GM18526 (cell line): ENCODE results near the gene GPRC5C.

ENCODE experiments used
- POLR2A ChIP-seq: IDR thresholded peaks from 3 replicates; pipeline ENCODE4 v1.6.1; 2011; ENCODE audit not compliant: insufficient read length; ENCODE audit errors: extremely low read depth

Gene GPRC5C

DNA sequence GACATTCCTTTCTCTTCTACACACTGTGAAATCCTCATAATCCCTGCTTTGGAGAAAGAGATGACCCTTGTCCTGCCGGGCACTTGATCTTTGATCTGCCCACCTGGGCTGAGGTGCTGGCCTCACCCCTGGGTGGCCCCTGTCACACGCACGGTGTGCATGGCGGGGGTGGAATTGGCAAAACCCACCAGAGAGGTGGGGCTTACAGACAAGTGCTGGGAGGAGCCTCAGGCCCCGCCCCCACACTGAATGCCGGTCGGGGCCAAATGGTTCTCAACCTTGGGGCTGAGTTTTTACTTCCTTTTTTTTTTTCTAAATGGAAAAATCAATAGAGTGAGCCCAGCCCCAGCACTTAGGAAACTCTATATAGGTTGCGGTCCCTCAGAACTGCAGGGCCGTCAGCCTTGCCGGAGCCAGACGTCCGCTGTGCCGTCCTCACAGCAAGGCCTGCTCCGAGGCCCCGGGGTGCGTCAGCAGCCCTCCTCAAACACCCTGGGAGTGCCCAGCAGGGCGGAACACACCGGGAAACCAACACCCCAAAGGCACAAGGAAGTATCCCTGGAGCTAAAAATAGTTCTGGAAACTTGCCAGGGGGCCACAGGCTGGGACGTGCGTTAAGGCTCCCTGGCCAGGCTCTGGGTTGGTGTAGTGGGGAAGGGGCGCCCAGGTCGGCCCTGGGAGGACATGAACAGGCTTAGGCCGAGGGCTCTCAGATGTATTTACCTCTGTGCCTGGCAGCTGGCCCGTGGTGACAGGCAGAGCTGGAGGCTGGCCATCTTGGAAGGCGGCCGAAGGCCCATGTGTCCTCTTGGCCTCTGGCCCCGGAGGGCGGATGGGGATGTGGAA is 11.0 kb downstream of the GPRC5C start:
- TF ChIP-seq POLR2A: peak; percentile 37

DNA sequence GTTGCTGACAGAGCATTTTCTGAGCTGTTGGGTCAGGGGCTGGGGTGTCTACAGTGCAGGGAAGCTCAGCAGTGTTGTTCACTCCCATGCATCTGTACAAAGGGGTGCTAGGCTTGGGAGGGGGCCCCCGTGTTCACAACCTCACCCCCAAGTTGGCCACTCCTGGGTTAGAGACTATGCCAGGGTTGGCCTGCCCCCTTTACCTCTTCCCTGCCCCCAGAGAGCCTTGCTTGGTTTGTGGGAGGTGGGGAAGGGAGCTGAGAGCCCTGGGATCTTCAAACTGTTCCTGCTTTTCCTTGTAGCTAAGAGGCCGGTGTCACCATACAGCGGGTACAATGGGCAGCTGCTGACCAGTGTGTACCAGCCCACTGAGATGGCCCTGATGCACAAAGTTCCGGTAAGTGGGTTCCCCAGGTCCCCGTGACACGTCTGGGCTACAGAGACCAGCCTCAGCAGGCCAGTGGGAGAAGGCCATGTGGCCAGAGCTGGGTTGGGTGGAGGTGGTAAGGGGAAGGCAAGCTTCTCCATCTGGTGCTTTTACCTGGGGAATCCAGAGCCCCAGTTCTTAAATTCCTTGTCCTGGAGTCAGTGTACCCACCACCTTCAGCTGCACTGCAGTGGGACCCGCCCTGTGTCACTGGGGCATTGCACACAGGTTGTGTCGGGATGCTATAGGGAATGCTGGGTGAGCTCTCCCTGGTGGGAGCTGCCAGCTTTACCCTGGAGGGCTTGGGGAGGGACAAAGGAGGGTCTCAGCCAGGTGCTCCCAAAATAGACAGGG is 11.8 kb downstream of the GPRC5C start:
- TF ChIP-seq POLR2A: no peak

DNA sequence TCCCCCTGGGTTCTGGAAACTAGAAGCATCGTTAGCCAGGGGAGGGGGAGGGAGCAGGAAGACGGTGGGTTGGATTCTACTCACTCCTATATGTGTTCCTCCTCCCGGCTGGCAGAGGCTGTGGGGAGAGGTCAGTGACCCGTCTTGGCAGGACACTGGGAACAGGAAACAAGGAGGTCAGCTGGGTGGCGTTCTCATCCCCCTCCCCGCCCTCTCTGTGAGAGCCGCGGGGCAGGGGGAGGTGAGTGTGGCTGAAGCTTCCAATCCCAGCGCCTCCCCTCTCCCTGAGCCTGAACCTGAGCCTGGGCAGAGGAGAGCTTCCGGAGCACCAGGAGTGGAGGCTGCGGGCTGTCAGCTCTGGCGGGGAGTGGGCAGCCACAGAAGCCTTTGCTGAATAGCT is 12.5 kb downstream of the GPRC5C start:
- no peak for TF ChIP-seq POLR2A

DNA sequence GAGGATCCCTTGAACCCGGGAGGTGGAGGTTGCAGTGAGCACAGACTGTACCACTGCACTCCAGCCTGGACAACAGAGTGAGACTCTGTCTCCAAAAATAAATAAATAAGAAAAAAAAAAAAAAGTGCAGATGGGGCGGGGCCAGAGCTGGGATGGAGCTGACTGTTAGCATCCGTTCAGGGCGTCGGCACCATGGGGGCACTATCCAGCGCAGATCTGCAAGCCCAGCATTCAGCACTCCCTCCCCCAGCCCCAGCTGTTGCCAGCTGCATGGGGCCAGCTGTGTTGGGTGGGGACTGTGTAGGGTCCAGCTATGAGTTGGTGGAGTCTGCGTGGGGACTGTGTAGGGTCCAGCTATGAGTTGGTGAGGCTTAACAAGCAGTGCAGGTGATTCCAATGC is 13.3 kb downstream of the GPRC5C start:
- TF ChIP-seq POLR2A: no peak

- TF ChIP-seq POLR2A: no peak
These were observed 14.9 kb downstream of the GPRC5C start for GRCh38 chr17:74446551-74447500.

DNA sequence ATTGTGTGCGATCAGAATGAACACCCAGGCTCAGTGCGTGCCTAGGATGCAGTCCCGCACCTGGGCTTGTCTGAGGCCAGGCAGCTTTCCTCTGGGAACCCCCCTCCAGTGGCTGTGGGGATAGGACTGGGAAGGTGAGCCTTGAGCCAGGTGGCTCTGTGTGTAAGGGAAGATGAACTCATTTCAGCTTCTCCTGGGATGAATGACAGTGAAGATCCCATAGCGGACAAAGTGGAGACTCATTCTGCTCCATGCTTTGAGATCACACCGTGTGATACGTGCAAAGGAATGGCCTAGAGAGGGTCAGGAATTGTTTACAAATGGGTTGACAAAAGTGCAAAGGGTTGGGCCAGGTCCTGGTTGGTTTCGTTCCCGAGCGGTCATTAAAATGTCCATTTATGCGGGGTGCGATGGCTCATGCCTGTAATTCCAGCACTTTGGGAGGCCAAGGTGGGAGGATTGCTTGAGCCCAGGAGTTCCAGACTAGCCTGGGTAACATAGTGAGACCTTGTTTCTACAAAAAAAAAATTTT is 15.8 kb downstream of the GPRC5C start:
- TF ChIP-seq POLR2A: no peak

DNA sequence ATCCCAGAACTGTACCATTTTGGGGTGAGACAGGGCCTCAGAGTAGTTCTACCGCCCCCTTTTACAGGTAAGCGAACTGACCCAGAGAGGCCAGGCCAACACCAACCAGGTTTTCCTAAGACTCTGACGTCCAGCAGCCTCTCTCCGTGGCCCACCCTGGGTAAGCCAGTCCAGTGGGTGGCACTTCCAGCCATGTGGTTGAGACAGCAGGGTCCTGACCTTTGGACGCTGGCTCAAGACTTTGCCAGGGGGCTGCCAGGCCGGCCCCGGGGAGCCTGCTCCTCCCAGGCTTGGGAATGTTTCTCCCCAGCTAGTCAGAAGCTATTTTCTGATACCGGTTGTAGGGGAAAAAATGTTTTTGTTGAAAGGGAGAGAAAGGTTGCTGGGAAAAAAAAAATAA is 16.9 kb downstream of the GPRC5C start:
- no peak for TF ChIP-seq POLR2A

DNA sequence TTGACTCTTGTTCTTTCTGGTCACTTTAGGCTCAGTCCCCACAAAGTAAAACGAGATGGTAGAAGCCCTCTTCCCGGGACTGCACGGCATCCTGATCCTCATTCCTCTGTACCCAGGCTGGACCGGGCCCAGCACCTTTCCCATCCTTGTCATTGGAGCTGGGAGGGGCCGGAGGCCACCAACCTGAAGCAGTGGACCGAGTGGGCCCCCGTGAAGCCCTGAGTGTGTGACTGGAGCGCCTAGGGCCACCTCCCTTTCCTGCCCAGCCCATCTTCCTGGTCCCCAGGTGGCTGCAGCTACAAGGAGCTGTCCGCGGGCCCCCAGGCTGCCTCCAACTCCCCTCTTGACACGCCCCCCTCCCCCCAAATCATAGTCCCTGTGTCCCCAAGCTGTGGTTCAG is 17.4 kb downstream of the GPRC5C start:
- TF ChIP-seq POLR2A: no peak

DNA sequence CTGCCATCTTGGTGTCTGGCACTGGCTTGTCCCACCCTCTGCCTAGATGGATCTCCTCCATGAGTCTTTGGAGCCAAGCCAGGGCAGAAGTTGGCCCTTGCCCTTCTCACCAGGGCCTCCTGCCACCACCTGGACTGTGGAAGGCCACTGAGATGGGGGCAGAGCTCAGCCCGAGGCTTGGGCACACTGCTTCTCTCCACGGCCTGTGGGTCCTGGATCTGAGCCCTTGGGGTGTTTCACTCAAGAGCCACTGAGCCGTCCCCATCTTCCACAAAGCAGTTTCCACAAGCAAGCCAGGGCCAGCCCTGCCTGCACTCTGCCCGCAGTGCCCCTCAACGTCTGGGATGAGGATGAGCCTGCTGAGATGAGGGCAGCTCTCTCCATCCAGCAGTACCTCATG is 17.9 kb downstream of the GPRC5C start:
- no peak for TF ChIP-seq POLR2A

GRCh38 chr17:74450231-74450630 is 18.3 kb downstream of the GPRC5C start:
- no peak for TF ChIP-seq POLR2A

GRCh38 chr17:74450925-74451403 is 19.1 kb downstream of the GPRC5C start:
- no peak for TF ChIP-seq POLR2A

GRCh38 chr17:74451557-74451956 is 19.7 kb downstream of the GPRC5C start:
- no peak for TF ChIP-seq POLR2A

DNA sequence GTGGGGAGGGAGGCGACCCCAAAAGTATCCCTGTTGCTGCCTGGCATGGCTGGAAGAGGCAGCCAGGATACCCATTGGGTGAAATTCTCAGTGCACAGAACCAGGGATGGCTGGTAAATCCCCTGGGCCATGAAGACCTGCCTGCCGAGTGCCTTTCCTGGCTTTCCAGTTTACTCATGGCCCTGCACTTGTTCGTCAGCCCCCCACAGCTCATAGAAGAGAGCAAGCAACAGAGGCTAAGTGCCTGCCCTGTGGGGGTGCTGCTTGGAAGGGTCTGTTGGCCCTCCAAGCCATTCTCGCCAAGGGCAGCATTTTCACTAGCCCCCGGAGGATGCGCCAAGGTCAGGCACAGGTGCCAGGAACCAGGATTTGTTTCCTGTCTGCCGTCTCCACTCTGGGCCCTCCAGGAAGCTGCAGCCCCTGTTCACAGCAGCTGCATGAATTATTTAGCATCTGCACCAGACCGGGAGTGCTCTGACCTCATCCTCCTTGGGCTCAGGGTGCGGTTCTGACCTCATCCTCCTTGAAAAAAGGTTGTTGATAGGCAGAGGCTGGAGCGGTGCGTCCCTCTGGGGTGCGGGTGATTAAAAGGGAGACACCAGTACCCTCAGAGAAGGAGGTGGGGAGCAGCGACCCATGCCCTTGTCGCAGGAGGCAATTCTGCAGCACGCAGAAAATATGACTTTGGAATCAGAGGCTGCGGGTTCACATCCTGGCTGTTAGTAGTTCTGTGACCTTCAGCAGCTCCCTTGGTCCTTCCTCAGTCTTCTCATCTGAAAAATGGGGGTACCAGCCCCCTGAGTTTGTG is 20.3 kb downstream of the GPRC5C start:
- no peak for TF ChIP-seq POLR2A
